K562 (cell line): ENCODE results near the gene CMPK1. TPM values are rescaled to one million over a fixed set of nuclear protein-coding genes. Genes with fewer than 3 reads are reported as not detected.

Experiments
- CBFA2T3 ChIP-seq: fragments of 450-650 bp; IDR thresholded peaks from 2 replicates; pipeline ENCODE4 v1.6.1; 2017
- CBX1 ChIP-seq: sonication (generic); IDR thresholded peaks from 2 replicates; pipeline ENCODE4 v1.6.1; 2016; ENCODE audit warnings: antibody characterized with exemption, low read depth, mild to moderate bottlenecking
- CBX5 ChIP-seq: IDR thresholded peaks from 2 replicates; pipeline ENCODE4 v1.6.1; 2014; ENCODE audit warnings: low read depth, borderline replicate concordance
- CBX8 ChIP-seq: fragments of 200-600 bp; sonication (generic); IDR thresholded peaks from 2 replicates; pipeline ENCODE4 v1.6.1; 2012; ENCODE audit warnings: borderline replicate concordance, mixed run types, low read depth, mild to moderate bottlenecking, moderate library complexity, mixed read lengths, low read length, control low read depth, inconsistent platforms; ENCODE audit not compliant: poor library complexity, severe bottlenecking; ENCODE audit errors: extremely low read depth
- CHD4 ChIP-seq: fragments of 200-600 bp; sonication (generic); IDR thresholded peaks from 3 replicates; pipeline ENCODE4 v1.6.1; 2012; ENCODE audit warnings: low read depth, mild to moderate bottlenecking, mixed read lengths, low read length, inconsistent platforms; ENCODE audit not compliant: insufficient read depth, insufficient replicate concordance, poor library complexity, severe bottlenecking
- ETV6 ChIP-seq, 3 experiments: fragments of 150-350 bp in 1 of 3; sonication (generic) in 1 of 3; formaldehyde crosslinking in 1 of 3; IDR thresholded peaks; 2 replicates each; pipeline versions ENCODE4 v1.6.1 to v1.8.0; 2014 to 2022; ENCODE audit warnings: borderline replicate concordance in 2 of 3, low read depth in 2 of 3, antibody characterized with exemption in 1 of 3, low read length in 1 of 3, mild to moderate bottlenecking in 1 of 3, missing genetic modification reagents in 1 of 3
- HOXB6 ChIP-seq: fragments of 250-450 bp; sonication (Bioruptor Pico); IDR thresholded peaks from 2 replicates; pipeline ENCODE4 v1.5.1; 2022; ENCODE audit warnings: mild to moderate bottlenecking, borderline replicate concordance
- JUND ChIP-seq, 2 experiments: IDR thresholded peaks; 2 replicates in 1 of 2; 3 replicates in 1 of 2; pipeline ENCODE4 v1.6.1; 2011; ENCODE audit warnings: borderline replicate concordance in 2 of 2, low read depth in 2 of 2, low read length in 2 of 2, improper control_type of control experiment in 1 of 2, missing biosample characterization in 1 of 2, missing genetic modification characterization in 1 of 2, missing genetic modification reagents in 1 of 2
- MTA1 ChIP-seq: fragments of 450-650 bp; IDR thresholded peaks from 2 replicates; pipeline ENCODE4 v1.6.1; 2017; ENCODE audit warnings: borderline replicate concordance
- NEUROD1 ChIP-seq: fragments of 150-350 bp; IDR thresholded peaks from 2 replicates; pipeline ENCODE4 v1.6.1; 2014; ENCODE audit warnings: borderline replicate concordance, low read length, low read depth; ENCODE audit not compliant: partially characterized antibody
- NFRKB ChIP-seq: fragments of 450-650 bp; IDR thresholded peaks from 2 replicates; pipeline ENCODE4 v1.6.1; 2016; ENCODE audit warnings: low read depth
- PCBP1 ChIP-seq: fragments of 200-400 bp; formaldehyde crosslinking; IDR thresholded peaks from 2 replicates; pipeline ENCODE4 v1.6.1; 2018; ENCODE audit warnings: mild to moderate bottlenecking, low read depth, low read length; ENCODE audit not compliant: poor library complexity, severe bottlenecking
- SAP30 ChIP-seq: fragments of 200-600 bp; sonication (generic); IDR thresholded peaks from 2 replicates; pipeline ENCODE4 v1.6.1; 2012; ENCODE audit warnings: borderline replicate concordance, low read depth, mild to moderate bottlenecking, moderate library complexity, low read length, control low read depth, inconsistent platforms; ENCODE audit not compliant: insufficient read depth, poor library complexity, severe bottlenecking
- SMARCA5 ChIP-seq: fragments of 450-650 bp; IDR thresholded peaks from 2 replicates; pipeline ENCODE4 v1.6.1; 2016
- SUPT5H ChIP-seq: fragments of 450-650 bp; IDR thresholded peaks from 2 replicates; pipeline ENCODE4 v1.6.1; 2016
- TAF15 ChIP-seq: fragments of 200-400 bp; formaldehyde crosslinking; IDR thresholded peaks from 2 replicates; pipeline ENCODE4 v1.6.1; 2017; ENCODE audit warnings: mild to moderate bottlenecking, low read depth, low read length, moderate library complexity
- TEAD2 ChIP-seq: fragments of 450-650 bp; IDR thresholded peaks from 2 replicates; pipeline ENCODE4 v1.6.1; 2016; ENCODE audit warnings: missing genetic modification characterization, control low read depth, missing compliant biosample characterization
- ZFP30 ChIP-seq: fragments of 250-450 bp; sonication (Bioruptor Pico); IDR thresholded peaks from 2 replicates; pipeline ENCODE4 v1.8.0; 2022; ENCODE audit warnings: moderate library complexity, mild to moderate bottlenecking, inconsistent platforms, borderline replicate concordance
- ZNF212 ChIP-seq: fragments of 450-650 bp; formaldehyde crosslinking; IDR thresholded peaks from 2 replicates; pipeline ENCODE4 v1.4.0; 2020; ENCODE audit warnings: mild to moderate bottlenecking
- ZNF253 ChIP-seq: fragments of 250-450 bp; sonication (Bioruptor Pico); conservative IDR thresholded peaks from 2 replicates; pipeline ENCODE4 v1.6.1; 2021; ENCODE audit warnings: mild to moderate bottlenecking
- ZNF384 ChIP-seq: IDR thresholded peaks from 2 replicates; pipeline ENCODE4 v1.6.1; 2012; ENCODE audit warnings: low read depth, low read length, improper control_type of control experiment
- ZNF668 ChIP-seq: fragments of 250-450 bp; sonication (Bioruptor Pico); IDR thresholded peaks from 2 replicates; pipeline ENCODE4 v1.8.0; 2022; ENCODE audit warnings: mild to moderate bottlenecking, inconsistent platforms
- ZNF707 ChIP-seq: fragments of 250-450 bp; sonication (Bioruptor Pico); conservative IDR thresholded peaks from 2 replicates; pipeline ENCODE4 v1.8.0; 2022; ENCODE audit warnings: inconsistent platforms, mild to moderate bottlenecking, moderate library complexity
- polyA plus RNA-seq, 8 experiments: library from polyadenylated mRNA; depleted of rRNA in 4 of 8; stranded (reverse) in 5 of 8; unstranded in 3 of 8; fragments of >200 nt; fragmentation: Nextera tagmentation in 2 of 8; fragmentation: Illumina TruSeq in 1 of 8; extraction: Ambion mirVana in 2 of 8; extraction: Trizol in 1 of 8; gene quantifications; 2 replicates each; pipeline versions ENCODE4 v1.2.1 to v1.2.3, GENCODE V29; 2011 to 2014; ENCODE audit warnings: inconsistent platforms in 1 of 8, missing spikeins in 1 of 8
- total RNA-seq, 7 experiments: library from RNA; depleted of rRNA in 6 of 7; stranded (reverse); fragments of >200 nt in 6 of 7; fragmentation: Illumina TruSeq in 2 of 7; extraction: Trizol in 2 of 7; gene quantifications; 2 replicates each; pipeline versions ENCODE4 v1.2.1 to v1.2.3, GENCODE V29; 2011 to 2021; ENCODE audit warnings: low replicate concordance in 1 of 7
- TF ChIP-seq, protein P1 (sequence below): fragments of 450-650 bp; IDR thresholded peaks from 2 replicates; pipeline ENCODE4 v1.6.1; 2016; ENCODE audit warnings: borderline replicate concordance

The CMPK1 gene
- total and polyA plus RNA-seq, 9 of the 15 experiments (the other 6 are each of a cell fraction or from before 2014, with no cell fraction given), result 54.5 to 197 (median 116) TPM

DNA sequence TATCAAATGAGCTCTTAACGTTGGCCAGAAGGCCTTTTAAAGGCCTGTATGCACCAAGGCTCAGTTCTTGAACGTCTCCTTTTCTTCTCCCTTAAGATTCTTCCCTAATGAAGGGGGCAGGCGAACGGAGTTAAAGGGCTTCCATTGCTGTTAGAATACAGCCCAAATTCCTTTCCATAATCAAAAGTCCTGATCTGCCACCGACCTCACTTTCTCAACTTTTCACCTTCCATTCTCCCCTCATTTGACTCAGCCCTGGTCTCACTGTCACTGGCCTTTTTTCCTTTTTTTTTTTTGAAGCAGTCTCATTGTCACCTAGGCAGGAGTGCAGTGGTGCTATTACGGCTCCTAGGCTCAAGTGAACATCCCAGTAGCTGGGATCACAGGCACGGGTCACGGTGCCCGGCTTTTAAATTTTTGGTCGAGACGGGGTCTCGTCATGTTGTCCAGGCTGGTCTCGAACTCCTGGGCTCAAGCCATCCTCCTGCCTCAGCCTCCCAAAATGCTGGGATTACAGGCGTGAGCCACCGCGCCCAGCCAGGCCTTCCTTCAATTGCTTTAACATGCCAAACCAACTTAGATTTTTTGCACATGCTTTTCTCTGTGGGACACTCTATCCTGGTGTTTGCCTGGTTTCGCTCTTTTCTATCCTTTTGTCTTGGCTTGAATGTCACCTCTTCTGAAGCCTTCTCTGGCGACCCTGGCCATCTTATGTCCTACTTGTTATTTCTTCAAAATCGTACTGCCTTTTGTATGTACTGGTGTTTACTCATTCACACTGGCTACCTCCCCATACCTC is 612 bp upstream of the CMPK1 start (continued):
- no peak for TF ChIP-seq JUND (IDR thresholded peaks at IDR 0.05; ENCODE audit: borderline replicate concordance, low read depth, low read length)
- TF ChIP-seq JUND (tag; IDR thresholded peaks at IDR 0.05; ENCODE audit: borderline replicate concordance, low read depth, low read length), result no peak
- no peak for TF ChIP-seq NFRKB
- no peak for TF ChIP-seq CBX1
- no peak for TF ChIP-seq CBX8
- TF ChIP-seq NEUROD1, result no peak
- TF ChIP-seq TAF15, result no peak
- 0 out of 2 replicates have a peak, but pooled peaks have one; percentile 4 for TF ChIP-seq SUPT5H
- no peak for TF ChIP-seq HOXB6 (CRISPR knock-in tag)
- TF ChIP-seq ZNF253 (CRISPR knock-in tag), result no peak
- TF ChIP-seq ZNF707 (CRISPR knock-in tag), result no peak
- no peak for TF ChIP-seq ETV6 (IDR thresholded peaks at IDR 0.05; ENCODE audit: borderline replicate concordance in 1 of 2, low read depth in 2 of 2, low read length in 1 of 2)
- no peak for TF ChIP-seq ETV6 (CRISPR knock-in tag; IDR thresholded peaks at IDR 0.05; ENCODE audit: borderline replicate concordance)
- no peak for TF ChIP-seq CBX5
- TF ChIP-seq ZFP30 (CRISPR knock-in tag), result no peak
- TF ChIP-seq PCBP1, result no peak
- 0 out of 2 replicates have a peak, but pooled peaks have one; percentile 62 for TF ChIP-seq TEAD2 (tag)
- no peak for TF ChIP-seq CHD4
- TF ChIP-seq ZNF668, result 0 out of 2 replicates have a peak, but pooled peaks have one; percentile 19
- TF ChIP-seq CBFA2T3, result 0 out of 2 replicates have a peak, but pooled peaks have one; percentile 9
- TF ChIP-seq MTA1, result peak; percentile 60
- TF ChIP-seq ZNF384, result no peak
- TF ChIP-seq, protein P1, sequence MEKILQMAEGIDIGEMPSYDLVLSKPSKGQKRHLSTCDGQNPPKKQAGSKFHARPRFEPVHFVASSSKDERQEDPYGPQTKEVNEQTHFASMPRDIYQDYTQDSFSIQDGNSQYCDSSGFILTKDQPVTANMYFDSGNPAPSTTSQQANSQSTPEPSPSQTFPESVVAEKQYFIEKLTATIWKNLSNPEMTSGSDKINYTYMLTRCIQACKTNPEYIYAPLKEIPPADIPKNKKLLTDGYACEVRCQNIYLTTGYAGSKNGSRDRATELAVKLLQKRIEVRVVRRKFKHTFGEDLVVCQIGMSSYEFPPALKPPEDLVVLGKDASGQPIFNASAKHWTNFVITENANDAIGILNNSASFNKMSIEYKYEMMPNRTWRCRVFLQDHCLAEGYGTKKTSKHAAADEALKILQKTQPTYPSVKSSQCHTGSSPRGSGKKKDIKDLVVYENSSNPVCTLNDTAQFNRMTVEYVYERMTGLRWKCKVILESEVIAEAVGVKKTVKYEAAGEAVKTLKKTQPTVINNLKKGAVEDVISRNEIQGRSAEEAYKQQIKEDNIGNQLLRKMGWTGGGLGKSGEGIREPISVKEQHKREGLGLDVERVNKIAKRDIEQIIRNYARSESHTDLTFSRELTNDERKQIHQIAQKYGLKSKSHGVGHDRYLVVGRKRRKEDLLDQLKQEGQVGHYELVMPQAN, result peak; percentile 76
- no peak for TF ChIP-seq ZNF212 (CRISPR knock-in tag)
- TF ChIP-seq SAP30, result no peak
- TF ChIP-seq SMARCA5, result peak; percentile 92
